GM18499 (cell line): ENCODE measurements around the gene ADGRD1.
"Not testable (repeated sequence)": the region's sequence is repeated elsewhere in the genome, so short reads cannot be mapped to it uniquely, and the experiment has no call there.

Experiments used
- ATAC-seq: cut with Tn5 transposase; IDR thresholded peaks from one replicate; pipeline ENCODE4 v1.9.1; 2021; ENCODE audit warnings: moderate number of reproducible peaks; ENCODE audit not compliant: insufficient read depth, unreplicated experiment

The ADGRD1 gene

DNA sequence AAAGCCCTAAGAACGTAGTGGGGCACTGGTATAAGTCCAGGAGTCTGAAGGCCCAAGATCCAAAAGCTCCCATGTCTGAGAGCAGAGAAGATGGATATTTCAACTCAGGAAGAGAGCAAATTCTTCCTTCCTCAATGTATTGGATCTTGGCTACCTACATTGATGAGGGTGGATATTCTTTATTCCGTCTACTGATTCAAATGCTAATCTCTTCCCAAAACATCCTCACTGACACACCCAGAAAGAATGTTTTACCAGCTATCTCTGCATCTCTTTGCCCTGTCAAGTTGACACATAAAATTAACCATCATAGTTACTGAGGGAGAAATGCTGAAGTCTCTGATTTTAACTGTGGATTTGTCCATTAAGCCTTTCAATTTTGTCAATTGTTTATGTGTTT is 16.6 kb upstream of the ADGRD1 start:
- no peak for ATAC-seq

DNA sequence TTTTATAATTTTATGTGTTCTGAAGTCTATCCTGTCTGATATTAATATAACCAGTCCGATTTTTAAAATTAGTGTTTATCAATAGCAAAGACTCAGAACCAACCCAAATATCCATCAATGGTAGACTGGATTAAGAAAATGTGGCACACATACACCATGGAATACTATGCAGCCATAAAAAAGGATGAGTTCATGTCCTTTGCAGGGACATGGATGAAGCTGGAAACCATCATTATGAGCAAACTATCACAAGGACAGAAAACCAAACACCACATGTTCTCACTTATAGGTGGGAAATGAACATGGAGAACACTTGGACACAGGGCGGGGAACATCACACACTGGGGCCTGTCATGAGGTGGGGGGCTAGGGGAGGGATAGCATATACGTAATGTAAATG is 16.2 kb upstream of the ADGRD1 start:
- ATAC-seq = not testable (repeated sequence)

DNA sequence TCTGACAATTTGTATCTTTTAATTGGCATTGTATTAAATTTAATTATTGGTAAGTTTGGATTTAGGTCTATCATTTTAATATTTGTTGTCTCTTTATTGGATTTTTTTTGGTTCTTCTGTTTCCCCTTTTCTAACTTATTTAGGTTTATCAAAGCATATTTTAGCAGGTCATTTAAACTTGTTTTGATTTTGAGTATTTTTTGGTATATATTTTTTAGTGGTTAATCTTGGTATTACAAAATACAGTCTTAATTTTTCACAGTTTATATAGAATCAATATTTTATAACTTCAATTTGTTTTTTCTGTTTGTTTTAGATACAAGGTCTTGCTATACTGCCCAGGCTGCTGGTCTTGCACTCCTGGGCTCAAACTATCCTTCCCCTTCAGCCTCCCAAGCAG is 15.5 kb upstream of the ADGRD1 start:
- ATAC-seq = no peak

DNA sequence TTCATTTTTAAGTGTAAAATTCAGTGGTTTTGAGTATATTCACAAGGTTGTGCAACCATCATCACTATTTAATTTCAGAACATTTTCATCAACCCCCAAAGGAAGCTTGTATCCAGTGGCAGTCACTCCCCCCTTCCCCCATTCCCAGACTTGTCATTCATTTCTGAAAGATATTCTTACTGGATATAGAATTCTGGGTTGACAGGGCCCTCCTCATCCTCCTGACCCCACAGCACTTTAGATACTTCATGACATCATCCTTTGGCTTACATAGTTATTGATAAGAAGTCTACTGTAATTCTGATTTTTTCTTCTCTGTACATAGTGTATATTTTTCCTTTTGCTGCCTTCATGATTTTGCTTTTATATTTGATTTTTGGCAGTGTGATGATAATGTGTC is 8.8 kb upstream of the ADGRD1 start:
- ATAC-seq = no peak

DNA sequence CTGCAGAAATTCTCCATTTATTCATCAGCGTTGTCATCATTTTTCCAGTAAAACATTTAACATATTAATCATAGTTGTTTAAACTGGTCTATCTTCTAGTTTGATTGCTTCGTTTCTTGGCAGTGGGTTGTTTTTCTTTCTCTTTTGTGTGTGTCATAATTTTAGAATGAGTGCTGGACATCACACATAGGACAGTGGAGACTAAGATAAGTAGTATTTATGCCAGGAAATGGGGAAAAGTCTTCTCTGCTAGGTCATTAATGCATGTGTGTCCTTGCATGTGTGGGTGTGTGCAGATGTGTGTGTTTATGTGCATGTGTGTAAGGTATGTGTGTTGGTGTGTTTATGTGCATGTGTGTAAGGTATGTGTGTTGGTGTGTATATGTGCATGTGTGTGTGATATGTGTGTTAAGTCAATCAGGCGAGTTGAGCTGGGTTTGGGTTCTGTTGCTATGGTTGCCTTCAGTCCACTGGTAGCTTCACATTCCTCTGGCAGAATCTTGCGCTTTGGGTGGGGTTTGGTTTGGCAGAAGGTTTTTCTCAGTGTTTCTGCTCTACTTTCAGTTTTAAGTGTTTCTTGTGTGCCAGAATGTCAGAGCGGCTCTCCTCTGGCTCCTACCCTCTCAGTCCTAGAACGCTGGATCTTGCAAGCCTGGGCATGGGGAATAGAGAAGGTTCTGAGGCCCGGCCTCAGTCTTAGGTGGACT is 7.8 kb upstream of the ADGRD1 start:
- ATAC-seq = no peak

DNA sequence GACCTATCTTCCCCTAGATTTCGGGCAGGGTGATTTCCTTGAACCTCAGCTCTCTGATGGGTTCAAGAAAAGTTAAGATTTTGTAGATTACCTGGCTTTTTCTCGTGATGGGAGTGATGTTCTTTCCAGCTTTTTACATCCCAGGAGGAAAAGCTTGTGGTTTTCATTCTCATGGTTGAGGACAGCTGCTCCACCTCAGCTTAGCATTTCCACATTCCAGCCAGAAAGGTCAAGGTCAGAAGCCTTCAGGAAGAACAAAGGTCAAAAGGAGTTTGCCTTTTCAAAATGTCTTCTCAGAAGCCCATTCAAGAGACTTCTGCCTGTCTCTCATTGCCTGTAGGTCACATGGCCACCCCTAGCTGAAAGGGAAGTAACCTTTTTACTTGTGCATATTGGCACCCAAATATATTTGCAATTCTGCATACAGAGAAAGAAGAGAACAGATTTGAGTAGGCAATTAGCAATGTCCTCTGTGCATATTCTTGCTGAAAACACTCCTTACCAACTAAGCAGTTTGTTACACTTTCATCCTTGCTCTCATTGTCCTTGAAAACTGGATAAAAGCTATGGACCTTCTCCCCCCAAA is 6.6 kb upstream of the ADGRD1 start:
- no peak for ATAC-seq

DNA sequence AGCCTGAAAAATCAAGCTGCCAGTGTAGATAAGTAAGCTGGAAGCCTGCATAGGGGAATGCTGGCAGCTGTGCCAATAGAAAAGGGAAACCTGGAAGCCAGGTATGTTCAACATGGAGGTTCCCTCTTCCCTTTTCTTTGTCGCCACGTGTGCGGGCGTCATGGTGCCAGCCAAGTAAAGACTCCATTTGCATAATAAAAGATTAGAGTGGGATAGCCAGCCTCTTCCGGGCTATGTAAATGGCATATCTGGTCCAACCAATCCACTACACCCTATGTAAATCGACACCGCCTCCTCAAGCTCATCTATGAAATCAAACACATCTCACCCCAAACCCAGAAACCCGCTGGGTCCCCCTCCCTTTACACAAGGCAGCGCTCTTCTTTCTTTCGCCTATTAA is 5.6 kb upstream of the ADGRD1 start:
- no peak for ATAC-seq

DNA sequence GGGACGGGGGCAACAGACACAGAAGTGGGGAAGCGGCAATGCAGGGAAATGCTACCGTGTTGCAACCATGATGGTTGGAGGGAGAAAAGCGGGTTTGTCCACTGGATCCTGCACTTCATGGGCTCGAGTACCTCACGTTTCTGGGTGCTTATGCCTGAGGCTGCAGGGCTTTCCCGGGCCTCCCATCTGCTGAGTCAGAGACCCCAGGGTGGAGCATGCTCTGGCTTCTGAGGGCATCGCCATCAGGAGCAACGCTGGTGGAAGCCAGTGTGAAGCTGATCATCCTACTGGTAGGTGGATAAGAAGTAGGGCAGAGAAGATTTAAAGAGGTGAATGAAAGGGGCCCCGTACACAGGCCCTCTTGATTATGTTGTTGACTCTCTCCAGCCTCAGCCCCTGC is 5.0 kb upstream of the ADGRD1 start:
- ATAC-seq = no peak

DNA sequence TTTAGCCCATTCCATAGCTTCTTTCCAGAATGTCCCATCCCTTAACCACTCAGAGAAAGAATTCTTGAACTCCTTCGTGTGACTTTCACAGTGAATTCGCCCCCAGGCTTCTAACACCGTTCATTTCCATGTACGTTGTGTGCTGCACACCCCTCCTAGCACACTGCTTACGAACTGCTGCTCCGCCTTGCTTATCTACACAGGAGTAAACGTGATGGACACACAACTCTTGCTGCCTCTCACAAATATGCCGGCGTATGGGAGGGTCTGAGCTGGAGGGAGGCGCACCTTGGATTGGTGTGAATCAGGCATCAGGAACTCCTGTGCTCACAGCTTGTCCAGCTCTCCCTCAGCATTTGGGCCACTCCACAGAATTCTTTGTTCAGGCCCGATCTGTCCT is 3.9 kb upstream of the ADGRD1 start:
- ATAC-seq = no peak

DNA sequence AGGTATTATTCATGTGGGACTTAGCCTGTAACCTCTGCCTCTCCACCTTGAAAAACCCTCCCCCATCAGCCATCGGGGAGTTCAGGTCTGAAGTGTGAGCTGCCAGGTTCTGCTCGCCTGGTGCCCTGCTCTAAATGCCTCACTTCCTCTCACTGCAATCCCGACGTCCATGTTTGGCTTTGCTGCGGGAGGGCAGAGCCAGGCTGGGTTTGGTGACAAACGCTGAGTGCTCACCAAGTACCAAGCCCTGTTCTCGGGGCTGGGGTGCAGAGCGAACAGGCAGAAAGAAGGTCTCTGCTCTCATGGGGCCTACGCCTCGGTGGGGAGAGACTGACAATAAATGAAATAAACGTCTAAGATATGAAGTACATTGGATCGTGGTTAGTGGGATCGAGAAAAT is 2.1 kb upstream of the ADGRD1 start:
- ATAC-seq = no peak

DNA sequence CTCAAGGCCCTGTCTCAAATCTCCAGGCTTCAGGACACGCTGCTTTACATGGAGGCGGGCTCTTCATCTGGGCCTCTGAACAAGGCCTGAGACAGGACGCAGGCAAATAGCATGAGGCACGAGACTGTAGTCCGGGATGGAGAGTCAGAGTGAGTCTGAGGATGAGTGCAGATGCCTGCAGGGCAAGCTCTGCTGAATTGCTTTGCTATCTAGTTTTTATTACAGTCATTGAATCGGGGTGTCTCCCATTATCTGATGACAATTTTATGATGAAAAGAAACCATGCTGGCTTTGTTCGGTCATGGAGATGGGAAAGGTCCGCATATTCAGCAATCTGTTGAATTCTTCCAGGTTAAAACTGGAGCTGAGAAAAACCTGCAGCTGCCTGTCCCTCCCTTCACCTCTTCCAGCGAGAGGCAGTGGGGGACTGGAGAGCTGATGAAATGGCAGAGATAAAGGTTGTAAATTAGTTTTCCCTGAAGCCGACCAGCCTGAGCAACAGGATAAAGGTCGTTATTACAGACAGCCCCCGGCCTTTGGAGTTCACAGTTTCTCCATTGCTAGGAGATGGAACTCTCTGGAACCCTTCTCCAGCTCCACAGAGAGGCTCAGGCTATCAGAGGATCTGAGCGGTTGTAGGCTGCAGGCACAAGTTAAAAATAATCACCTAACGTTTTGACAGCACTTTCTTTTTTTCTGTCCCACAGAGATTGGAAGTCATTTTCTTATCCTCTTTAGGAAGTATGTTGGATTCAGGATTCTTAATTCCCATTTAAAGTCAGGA is 1.3 kb upstream of the ADGRD1 start:
- ATAC-seq = no peak

DNA sequence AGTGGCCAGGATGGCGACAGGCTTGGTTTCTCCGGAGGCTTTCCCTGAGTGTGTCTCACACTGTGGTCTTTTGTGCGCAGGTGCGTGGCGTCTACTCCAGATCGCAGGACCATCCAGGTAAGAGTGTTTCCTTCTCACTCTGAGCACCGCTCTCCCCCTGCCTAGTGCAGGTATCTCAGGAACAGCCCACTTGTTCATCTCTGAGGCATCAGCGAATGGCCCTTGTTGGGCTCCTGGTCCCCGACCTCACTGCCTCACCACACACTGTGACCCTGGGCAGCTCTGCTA is 781 bp downstream of the ADGRD1 start:
- ATAC-seq = no peak

DNA sequence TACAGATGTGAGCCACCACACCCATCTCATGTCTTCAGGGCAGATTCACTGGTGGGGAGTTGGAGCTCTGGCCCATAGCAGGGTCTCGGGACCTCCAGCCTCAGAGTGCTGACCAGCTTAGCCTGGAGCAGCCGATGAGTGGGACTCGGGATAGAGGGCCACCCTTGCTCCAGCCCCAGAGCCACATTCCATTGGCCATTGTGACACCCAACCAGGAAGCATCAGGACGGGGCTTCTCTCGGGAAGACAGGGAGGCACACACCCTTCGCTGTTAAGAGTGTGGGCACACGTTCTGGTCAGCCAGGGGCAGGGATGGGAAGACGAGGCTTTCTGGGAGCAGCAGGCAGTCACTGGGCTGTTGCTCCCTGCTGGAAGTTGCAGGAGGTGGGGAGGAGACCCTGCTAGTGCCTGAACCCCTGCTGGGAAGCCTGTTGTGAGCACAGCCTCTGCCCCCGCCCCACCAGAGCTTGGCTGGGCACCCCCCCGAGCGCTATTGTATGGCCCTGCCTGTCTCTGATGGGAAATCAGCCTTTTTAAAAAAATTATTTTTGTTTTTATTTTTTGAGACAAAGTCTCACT is 1.6 kb downstream of the ADGRD1 start:
- no peak for ATAC-seq

DNA sequence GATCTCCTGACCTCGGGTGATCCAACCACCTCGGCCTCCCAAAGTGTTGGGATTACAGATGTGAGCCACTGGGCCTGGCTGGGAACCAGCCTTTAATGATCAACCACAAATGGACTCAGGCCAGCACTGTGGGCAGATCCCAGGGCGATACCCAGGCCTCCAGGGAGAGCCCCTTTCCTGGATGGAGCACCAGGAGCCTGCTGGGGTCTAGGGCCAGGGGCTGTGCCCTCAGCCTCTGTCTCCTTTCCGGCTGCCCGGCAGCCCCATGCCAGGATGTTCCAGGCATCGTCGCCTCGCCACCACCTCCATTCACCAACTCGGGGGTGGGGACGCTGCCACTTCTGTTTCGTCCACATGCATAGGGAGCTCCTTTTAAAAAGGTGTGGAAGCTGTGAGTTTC is 2.3 kb downstream of the ADGRD1 start:
- no peak for ATAC-seq

DNA sequence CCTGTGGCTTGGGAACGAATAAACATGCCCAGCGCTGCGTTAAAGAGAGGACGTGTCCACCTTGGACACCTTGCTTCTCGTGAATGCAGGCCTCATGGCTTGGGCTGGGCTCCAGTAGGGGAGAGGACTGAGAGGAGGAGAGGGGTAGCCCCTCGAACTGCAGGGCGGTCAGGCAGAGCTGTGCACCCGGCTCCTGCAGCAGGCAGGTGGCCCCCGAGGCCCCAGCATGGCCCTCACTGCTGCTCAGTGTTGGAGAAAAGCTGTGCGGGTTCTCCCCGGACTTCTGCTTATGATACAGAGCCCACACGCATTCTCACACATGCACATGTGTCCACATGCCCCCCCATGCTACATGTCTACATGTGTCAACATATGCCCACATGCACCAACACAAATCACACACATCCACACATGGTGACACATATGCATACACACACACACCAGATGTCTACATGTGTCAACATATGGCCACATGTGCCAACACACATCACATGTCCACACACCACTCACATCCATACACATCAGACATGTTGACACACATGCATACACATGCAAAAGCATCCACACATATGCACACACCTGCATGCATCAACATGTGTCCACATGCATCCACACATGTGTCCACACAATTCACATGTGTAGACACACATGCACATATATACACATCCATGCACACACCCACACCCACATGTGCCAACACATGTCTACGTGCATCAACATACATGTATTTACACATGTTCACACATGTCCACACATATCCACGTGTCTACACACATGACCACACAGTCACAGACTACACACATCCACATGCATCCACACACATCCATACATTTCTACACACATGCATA is 3.0 kb downstream of the ADGRD1 start:
- no peak for ATAC-seq

DNA sequence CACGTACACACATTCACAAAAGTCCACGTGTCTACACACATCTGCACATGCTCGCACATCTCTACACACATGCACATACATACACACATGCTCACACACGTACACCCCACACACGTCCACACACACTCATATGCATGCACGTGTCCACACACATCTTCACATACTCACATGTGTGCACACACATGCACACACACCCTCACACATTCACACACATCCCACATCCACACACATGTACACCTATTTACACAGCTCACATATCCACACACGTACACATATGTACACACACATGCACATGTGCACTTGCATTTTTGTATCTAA is 3.6 kb downstream of the ADGRD1 start:
- ATAC-seq = no peak

DNA sequence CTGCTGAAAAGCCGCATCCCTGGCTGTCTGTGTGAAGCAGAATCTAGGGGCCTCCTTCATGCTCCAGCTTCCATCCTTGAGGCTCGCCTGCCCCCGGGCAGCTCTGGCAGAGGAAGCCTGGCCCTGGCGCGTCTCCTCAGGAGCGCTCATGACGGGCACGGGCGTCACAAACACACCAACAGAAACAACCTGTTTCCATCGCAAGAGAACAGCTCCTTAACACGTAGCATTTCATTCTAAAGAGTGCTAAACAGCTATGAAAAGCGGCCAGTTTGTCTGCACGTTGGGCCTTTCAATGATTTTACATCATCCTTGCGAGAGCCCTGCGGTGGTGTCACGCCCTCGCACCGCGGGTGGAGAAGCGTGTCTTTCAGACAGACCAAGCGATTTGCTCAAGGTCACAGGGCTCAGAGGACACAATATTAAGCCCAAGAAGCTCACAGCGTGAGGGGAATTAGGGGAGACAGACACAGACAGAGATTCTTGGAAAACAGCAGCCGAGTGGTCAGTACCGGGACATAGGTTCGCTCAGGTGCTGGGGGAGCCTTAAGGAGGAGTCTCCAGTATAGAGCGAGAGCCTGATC is 4.9 kb downstream of the ADGRD1 start:
- ATAC-seq = no peak

DNA sequence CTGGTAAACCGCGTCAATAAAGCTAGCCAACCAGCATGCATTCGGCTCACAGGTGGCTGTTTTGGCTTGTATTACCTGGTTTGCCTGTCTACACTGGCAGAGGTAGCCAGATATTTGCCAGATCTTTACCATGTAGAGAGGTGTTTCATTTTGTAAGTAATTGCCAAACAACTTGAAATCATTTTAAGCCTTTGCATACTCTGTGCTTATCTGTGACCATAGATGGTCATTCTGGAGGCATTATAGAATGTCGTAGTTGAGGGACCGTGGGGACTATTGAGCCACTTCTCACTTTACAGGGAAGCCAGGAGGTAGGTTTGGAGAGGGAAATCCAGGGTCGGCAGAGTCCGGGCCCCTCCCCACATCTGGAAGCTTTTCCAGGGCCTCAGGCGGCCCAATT is 5.9 kb downstream of the ADGRD1 start:
- no peak for ATAC-seq

DNA sequence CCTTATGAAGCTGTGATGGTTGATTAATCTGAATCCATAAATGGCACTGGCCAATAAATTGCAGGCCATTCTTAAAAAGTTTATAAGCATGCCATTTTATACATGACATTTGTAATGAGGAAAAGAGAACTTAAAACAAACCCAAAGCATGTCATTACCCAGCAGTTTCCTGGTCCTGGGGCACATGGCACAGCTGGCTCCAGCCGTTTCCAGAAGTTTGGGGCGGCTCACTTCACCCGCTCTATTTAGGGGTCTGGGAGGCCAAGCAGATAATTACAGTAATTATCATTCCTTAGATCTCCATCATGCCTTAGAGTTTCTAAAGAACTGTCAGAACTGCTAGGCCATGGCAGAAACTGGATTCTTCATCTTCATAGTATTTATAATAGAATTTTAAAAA is 6.4 kb downstream of the ADGRD1 start:
- ATAC-seq = no peak

DNA sequence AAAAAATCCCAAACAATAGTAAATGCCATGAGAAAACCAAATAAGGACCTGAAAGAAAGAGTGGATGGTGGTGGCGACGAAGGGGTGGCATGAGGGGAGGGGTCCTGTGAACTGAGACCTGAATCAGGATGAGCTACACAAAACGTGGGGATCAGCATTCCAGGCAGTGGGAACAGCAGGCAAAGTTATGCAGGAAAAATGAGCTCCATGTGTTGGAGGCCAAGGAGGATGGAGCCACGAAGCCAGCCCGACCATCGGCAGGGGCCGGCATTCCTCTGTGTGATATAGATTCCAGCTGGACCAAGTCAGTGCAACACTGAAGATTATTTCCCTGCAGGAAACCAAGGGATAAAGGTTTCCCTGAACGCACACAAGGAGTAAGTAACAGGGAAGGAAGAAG is 7.1 kb downstream of the ADGRD1 start:
- ATAC-seq = no peak
